T-cell (primary cell): ENCODE measurements around the gene SOCS2. TPM values are rescaled to one million over a fixed set of nuclear protein-coding genes. Genes with fewer than 3 reads are reported as not detected.
"Not testable (repeated sequence)": the region's sequence is repeated elsewhere in the genome, so short reads cannot be mapped to it uniquely, and the experiment has no call there.

Experiments
- ATAC-seq, 4 experiments: fragments of 200-7000 bp in 3 of 4; fragments of 150-1000 bp in 1 of 4; cut with Tn5 transposase; replicated peaks in 1 of 4; 1 replicate in 3 of 4; 2 replicates in 1 of 4; pipeline ENCODE4 v1.10.0; 2021; ENCODE audit warnings: moderate library complexity in 3 of 4, mild to moderate bottlenecking in 2 of 4, moderate number of reproducible peaks in 1 of 4
- CTCF ChIA-PET, 2 donors: fragments of 300-600 bp; sonication (Branson Sonifier 250); formaldehyde crosslinking; loops; one replicate each; lab custom pipeline; 2022; ENCODE audit warnings: antibody characterized with exemption in 2 of 2; lab: Charles Lee
- POLR2A ChIA-PET, 2 donors: fragments of 300-600 bp; sonication (Branson Sonifier 250); formaldehyde crosslinking; loops; one replicate each; lab custom pipeline; 2022; ENCODE audit warnings: antibody characterized with exemption in 2 of 2; lab: Charles Lee
- DNase-seq, 35 experiments: peaks; one replicate each; pipeline versions ENCODE4 v3.0.0 to v3.0.0-alpha.2; 2013 to 2023
- H3K27ac ChIP-seq: one replicate; pipeline ENCODE4 v1.5.1; 2013; ENCODE audit warnings: low read length
- H3K27me3 ChIP-seq, 2 experiments: replicated peaks in 1 of 2; 1 replicate in 1 of 2; 2 replicates in 1 of 2; pipeline versions ENCODE4 v1.6.1 to v1.7.0; 2013; ENCODE audit warnings: low read length in 1 of 2, mixed read lengths in 1 of 2; ENCODE audit not compliant: control insufficient read depth in 2 of 2, insufficient read depth in 2 of 2; ENCODE audit errors: extremely low read depth in 1 of 2
- H3K36me3 ChIP-seq, 2 donors: 1 replicate in 1 of 2; 2 replicates in 1 of 2; pipeline versions ENCODE4 v1.6.1 to v1.7.0; 2013; ENCODE audit warnings: low read length in 1 of 2; ENCODE audit not compliant: control insufficient read depth in 2 of 2, insufficient read depth in 1 of 2; ENCODE audit errors: extremely low read depth in 1 of 2
- H3K4me1 ChIP-seq, 2 experiments: 1 replicate in 1 of 2; 2 replicates in 1 of 2; pipeline versions ENCODE4 v1.6.1 to v1.7.0; 2013; ENCODE audit warnings: low read length in 2 of 2, mixed read lengths in 1 of 2; ENCODE audit not compliant: insufficient read depth in 2 of 2, control insufficient read depth in 1 of 2; ENCODE audit errors: extremely low read depth in 1 of 2
- H3K4me3 ChIP-seq, 2 donors: 1 replicate in 1 of 2; 2 replicates in 1 of 2; pipeline versions ENCODE4 v1.5.1 to v1.7.0; 2013; ENCODE audit warnings: mild to moderate bottlenecking in 2 of 2, low read length in 1 of 2, moderate library complexity in 1 of 2; ENCODE audit not compliant: control insufficient read depth in 1 of 2; ENCODE audit errors: extremely low read depth in 1 of 2
- H3K9me3 ChIP-seq: 2 replicates; pipeline ENCODE4 v1.7.0; 2013
- H3K27ac Mint-ChIP-seq, 2 donors: one replicate each; pipeline ENCODE4 v1.8.0; 2020 to 2021; ENCODE audit warnings: mild to moderate bottlenecking in 2 of 2, mixed read lengths in 2 of 2
- H3K27me3 Mint-ChIP-seq, 2 donors: one replicate each; pipeline ENCODE4 v1.8.0; 2021 to 2022; ENCODE audit warnings: mixed read lengths in 2 of 2
- H3K36me3 Mint-ChIP-seq: one replicate; pipeline ENCODE4 v1.8.0; 2021; ENCODE audit warnings: mixed read lengths
- H3K4me1 Mint-ChIP-seq, 3 donors: one replicate each; pipeline ENCODE4 v1.8.0; 2020 to 2022; ENCODE audit warnings: mixed read lengths in 3 of 3, mild to moderate bottlenecking in 1 of 3
- H3K4me3 Mint-ChIP-seq, 3 donors: one replicate each; pipeline ENCODE4 v1.8.0; 2020 to 2022; ENCODE audit warnings: mild to moderate bottlenecking in 3 of 3, mixed read lengths in 3 of 3, moderate library complexity in 3 of 3
- H3K9me3 Mint-ChIP-seq, 3 donors: one replicate each; pipeline ENCODE4 v1.8.0; 2020 to 2022; ENCODE audit warnings: mixed read lengths in 3 of 3
- WGBS: methylation state at CpG from one replicate; pipeline ENCODE4 v1.1.5; 2013; ENCODE audit warnings: missing lambda C conversion rate; ENCODE audit not compliant: insufficient coverage; 5-methylcytosine and 5-hydroxymethylcytosine counted together
- total RNA-seq, 35 experiments: library from RNA in 6 of 35; stranded (reverse) in 6 of 35; fragments of 120-200 nt in 1 of 35; gene quantifications; one replicate each; pipeline versions ENCODE4 v1.2.1 to v1.2.4 and lab custom pipeline; 2013 to 2026

The SOCS2 gene
- total RNA-seq, 5 donors from 2014 or later (not counting 1 experiment from before 2014, with no cell fraction given): 20.3 to 37.6 (median 29.5) TPM

DNA sequence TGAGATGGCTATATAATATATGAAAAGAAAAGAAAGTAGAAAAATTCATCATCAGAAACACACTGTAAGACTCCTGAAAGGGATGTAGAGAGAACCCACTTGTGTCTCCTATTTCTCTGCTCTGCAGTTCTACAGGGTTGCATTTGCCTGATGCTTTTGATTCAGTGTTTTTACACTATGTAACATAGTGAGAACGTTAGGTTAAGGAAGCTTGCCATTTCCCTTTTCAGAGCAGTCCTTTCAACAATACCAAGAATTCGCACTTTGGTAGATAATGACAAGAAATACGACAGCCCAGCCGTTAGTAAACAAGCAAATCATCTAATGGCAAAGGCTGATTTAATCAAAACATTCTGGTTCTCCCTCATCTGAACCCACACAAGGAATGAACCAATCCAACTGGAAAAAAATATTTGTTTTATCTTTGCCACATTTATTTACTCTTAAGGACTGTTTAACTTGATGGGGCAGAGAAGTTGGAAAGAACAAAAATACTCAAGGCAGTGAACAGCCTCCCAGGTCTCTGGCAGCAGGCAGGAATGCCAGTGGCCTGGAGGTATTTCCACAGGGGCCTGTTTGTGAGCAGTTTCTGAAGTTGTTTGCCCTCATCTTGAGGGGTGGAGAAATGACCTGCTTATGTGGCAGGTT, 30.8 kb upstream of the SOCS2 start:
- ChIA-PET POLR2A (no interaction called here), CTCF (no interaction called here)
- Mint-ChIP-seq H3K9me3 (no peaks in the 10 kb centered on the region), H3K27me3 (no peaks in the 10 kb centered on the region), H3K4me1 (peaks cover 20 to 40% (median 40%) of the 10 kb centered on the region in 3 donors), H3K36me3 (peaks cover 17% of the 10 kb centered on the region), H3K4me3 (peak overlapping the region in 1 of 3 donors; percentile 57), H3K27ac (peak overlapping the region in 1 of 2 donors; percentile 77)
- 30% methylated on average over 3 of the region's 4 CpGs for WGBS
- Histone ChIP-seq H3K27ac (no peak overlapping the region), H3K9me3 (no peaks in the 10 kb centered on the region), H3K4me1 (peaks cover 3 to 14% of the 10 kb centered on the region in 2 experiments), H3K27me3 (no peaks in the 10 kb centered on the region), H3K36me3 (no peaks in the 10 kb centered on the region), H3K4me3 (no peak overlapping the region)
- ATAC-seq (peak; percentile 35 to 76 (median 58)), DNase-seq (no peak)

DNA sequence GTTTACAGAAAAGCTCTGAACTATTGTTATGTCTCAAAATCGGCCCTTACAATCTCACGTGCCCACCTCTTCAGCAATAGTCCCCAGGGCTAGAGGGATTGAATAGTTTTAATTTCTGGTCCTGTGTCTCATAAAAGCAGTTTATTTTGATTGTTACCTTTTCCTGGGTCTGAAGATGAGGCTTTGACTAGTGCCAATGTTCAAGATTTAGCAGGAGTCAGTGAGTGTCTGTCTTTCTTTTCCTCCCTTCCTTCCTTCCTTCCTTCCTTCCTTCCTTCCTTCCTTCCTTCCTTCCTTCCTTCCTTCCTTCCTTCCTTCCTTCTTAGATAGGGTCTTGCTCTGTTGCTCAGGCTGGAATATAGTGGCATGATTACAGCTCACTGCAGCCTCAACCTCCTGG, 24.7 kb upstream of the SOCS2 start:
- no CpG with 5 or more reads among the region's 2 CpGs for WGBS
- H3K4me1 Mint-ChIP-seq: peaks cover 0 to 4% (median 3%) of the 10 kb centered on the region in 3 donors
- no peaks in the 10 kb centered on the region for H3K4me1 ChIP-seq
- H3K27ac ChIP-seq: no peak overlapping the region
- ChIA-PET CTCF (no interaction called here), POLR2A (interaction anchor here in 1 of 2 donors (0.6 kb wide), 1 partner anchor 44 kb away, joined by 5 read pairs; no protein-coding TSS in a partner anchor)
- DNase-seq: no peak
- H3K27me3 Mint-ChIP-seq: no peaks in the 10 kb centered on the region
- no peaks in the 10 kb centered on the region for H3K27me3 ChIP-seq
- no peaks in the 10 kb centered on the region for H3K9me3 Mint-ChIP-seq
- no peak overlapping the region for H3K4me3 Mint-ChIP-seq
- H3K36me3 Mint-ChIP-seq: peaks cover 26% of the 10 kb centered on the region
- H3K27ac Mint-ChIP-seq: no peak overlapping the region
- H3K9me3 ChIP-seq: no peaks in the 10 kb centered on the region
- no peak overlapping the region for H3K4me3 ChIP-seq
- H3K36me3 ChIP-seq: peaks cover 0 to 3% of the 10 kb centered on the region in 2 donors
- ATAC-seq: no peak

DNA sequence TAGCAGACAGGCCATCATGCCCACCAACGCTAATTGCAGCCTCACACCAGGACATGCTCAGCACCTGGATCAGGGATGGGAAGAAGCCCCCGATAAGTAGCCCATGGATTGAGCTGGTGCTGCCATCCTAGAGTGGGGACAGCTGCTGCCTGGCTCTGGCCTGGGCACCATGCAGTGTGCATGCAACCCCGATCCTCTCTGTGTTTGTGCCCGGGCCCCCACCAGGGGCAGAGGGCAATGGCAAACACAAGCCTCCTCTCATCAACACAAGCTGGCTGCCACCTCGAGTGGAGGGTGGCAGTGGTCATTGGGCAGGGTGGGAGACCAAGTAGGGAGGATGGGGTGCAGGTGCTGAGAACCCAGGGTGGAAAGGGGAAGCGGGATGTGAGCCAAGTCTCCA, 23.3 kb upstream of the SOCS2 start:
- H3K4me3 ChIP-seq: no peak overlapping the region
- no peaks in the 10 kb centered on the region for H3K9me3 ChIP-seq
- Mint-ChIP-seq H3K27ac (no peak overlapping the region), H3K27me3 (no peaks in the 10 kb centered on the region), H3K4me3 (no peak overlapping the region), H3K4me1 (peaks cover 0 to 5% (median 0%) of the 10 kb centered on the region in 3 donors), H3K36me3 (peaks cover 18% of the 10 kb centered on the region), H3K9me3 (no peaks in the 10 kb centered on the region)
- no peak for DNase-seq
- H3K36me3 ChIP-seq: peaks cover 0 to 3% of the 10 kb centered on the region in 2 donors
- no peaks in the 10 kb centered on the region for H3K4me1 ChIP-seq
- WGBS: 94% methylated on average over 2 of the region's 6 CpGs
- H3K27ac ChIP-seq: no peak overlapping the region
- ChIA-PET CTCF (no interaction called here), POLR2A (no interaction called here)
- no peak for ATAC-seq
- H3K27me3 ChIP-seq: no peaks in the 10 kb centered on the region

DNA sequence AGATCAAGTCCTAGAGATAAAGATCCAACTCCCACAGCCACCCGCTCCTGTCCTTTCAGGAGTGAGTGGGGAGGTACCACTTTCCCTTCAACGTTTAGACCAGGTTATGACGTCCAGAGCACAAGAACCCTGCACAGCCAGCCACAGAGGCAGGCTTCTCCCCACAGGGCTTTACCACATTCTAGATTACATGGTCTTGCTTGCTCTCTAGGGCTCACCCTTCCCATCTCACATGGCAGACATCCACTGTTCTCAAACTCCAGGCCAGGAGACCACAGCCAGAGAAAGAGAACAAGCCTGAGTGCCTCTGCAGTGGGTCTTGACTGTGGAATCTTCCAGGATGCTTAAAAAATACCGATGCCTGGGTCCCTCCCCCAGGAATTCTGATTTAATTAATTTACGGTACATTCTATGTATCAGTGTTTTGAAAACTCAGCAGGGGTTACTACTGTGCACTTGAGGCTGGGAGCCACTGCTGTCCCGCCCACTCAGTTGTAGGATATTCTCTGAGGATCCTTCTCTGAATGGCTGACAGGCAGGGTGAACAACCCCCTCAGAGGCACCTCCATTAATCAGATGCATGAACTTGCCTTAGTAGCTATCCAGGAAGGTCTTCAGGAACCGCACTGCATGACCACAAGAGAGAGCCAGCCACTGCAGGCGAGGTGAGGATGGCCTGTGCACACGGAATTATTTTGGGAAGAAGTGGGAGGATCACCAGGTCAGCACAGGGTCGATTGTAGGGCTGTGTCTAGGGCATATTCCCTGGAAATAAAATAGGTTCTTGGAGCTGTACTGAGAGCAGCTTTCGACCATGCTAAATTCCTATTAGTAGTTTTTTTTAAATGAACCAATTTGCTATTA, 21.5 kb upstream of the SOCS2 start:
- CTCF ChIA-PET: no interaction called here
- Mint-ChIP-seq H3K4me3 (no peak overlapping the region), H3K36me3 (peaks cover 8% of the 10 kb centered on the region), H3K9me3 (no peaks in the 10 kb centered on the region), H3K27ac (no peak overlapping the region), H3K4me1 (peaks cover 0 to 5% (median 0%) of the 10 kb centered on the region in 3 donors), H3K27me3 (no peaks in the 10 kb centered on the region)
- no peak overlapping the region for H3K27ac ChIP-seq
- DNase-seq: no peak
- H3K9me3 ChIP-seq: no peaks in the 10 kb centered on the region
- ATAC-seq: no peak
- H3K4me3 ChIP-seq: no peak overlapping the region
- no peaks in the 10 kb centered on the region for H3K27me3 ChIP-seq
- no peaks in the 10 kb centered on the region for H3K4me1 ChIP-seq
- POLR2A ChIA-PET: no interaction called here
- peaks cover 0 to 3% of the 10 kb centered on the region in 2 donors for H3K36me3 ChIP-seq
- 79% methylated on average over 6 of the region's 11 CpGs for whole genome bisulfite sequencing

DNA sequence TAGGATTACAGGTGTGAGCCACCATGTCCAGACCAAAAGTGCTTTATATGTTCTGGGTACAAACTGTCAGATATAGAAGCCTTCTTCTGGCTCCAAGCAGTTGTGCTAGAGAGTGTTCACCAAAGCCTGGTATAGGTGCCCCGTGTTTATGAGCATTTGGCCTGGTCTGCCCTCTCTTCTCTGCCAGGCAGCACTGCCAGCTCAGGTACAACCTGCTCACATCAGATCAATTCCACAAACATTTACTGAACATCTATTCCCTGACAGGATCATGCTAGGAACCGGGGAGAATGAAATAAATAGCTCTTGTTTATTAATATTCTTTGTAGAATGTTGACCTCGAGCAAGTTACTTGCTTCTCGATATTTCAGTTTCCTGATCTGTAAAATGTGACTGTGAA, 20.0 kb upstream of the SOCS2 start:
- no peak overlapping the region for H3K4me3 ChIP-seq
- no peaks in the 10 kb centered on the region for H3K4me1 ChIP-seq
- no peaks in the 10 kb centered on the region for H3K9me3 ChIP-seq
- H3K27me3 ChIP-seq: no peaks in the 10 kb centered on the region
- Mint-ChIP-seq H3K4me1 (peaks cover 0 to 5% (median 0%) of the 10 kb centered on the region in 3 donors), H3K36me3 (peaks cover 11% of the 10 kb centered on the region), H3K27me3 (no peaks in the 10 kb centered on the region), H3K27ac (no peak overlapping the region), H3K4me3 (no peak overlapping the region), H3K9me3 (no peaks in the 10 kb centered on the region)
- DNase-seq (no peak), ATAC-seq (no peak)
- POLR2A ChIA-PET: interaction anchor here (0.6 kb wide), 2 partner anchors 12 to 1127 kb away, joined by 3 read pairs; no protein-coding TSS in a partner anchor
- CTCF ChIA-PET: interaction anchor here (0.6 to 1.1 kb wide), 2 partner anchors 49 to 192 kb away, joined by 3 to 4 read pairs; no protein-coding TSS in a partner anchor
- no peak overlapping the region for H3K27ac ChIP-seq
- peaks cover 0 to 3% of the 10 kb centered on the region in 2 donors for H3K36me3 ChIP-seq
- WGBS: 100% methylated on average over 1 of the region's 4 CpGs

DNA sequence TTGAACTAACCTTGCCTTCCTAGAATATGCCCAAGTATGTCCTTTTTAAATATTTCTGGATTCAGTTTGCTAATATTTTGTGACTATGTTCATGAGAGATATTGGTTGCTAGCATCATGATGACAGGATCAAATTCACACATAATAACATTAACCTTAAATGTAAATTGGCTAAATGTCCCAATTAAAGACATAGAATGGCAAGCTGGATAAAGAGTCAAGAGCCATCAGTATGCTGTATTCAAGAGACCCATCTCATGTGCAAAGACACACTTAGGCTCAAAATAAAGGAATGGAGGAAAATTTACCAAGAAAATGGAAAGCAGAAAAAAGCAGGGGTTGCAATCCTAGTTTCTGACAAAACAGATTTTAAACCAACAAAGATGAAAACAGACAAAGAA, 14.6 kb upstream of the SOCS2 start:
- H3K27ac ChIP-seq, CTCF ChIA-PET, DNase-seq, H3K4me3 Mint-ChIP-seq, H3K4me3 ChIP-seq, H3K36me3 ChIP-seq, POLR2A ChIA-PET, ATAC-seq, H3K27me3 Mint-ChIP-seq, H3K27ac Mint-ChIP-seq, H3K9me3 ChIP-seq, H3K4me1 ChIP-seq, H3K27me3 ChIP-seq: not testable (repeated sequence)
- Mint-ChIP-seq H3K4me1 (peaks cover 0 to 17% (median 7%) of the 10 kb centered on the region in 3 donors), H3K9me3 (peaks cover 11 to 19% (median 17%) of the 10 kb centered on the region in 3 donors), H3K36me3 (peaks cover 37% of the 10 kb centered on the region)
